RWPE1 (cell line): ENCODE data around the gene PCSK1.

Experiments used
- CTCF ChIA-PET: fragments of 350-600 bp; sonication (Branson Sonifier 250); formaldehyde crosslinking; extraction: SDS; loops from one replicate; lab custom pipeline; 2021; lab: Yijun Ruan, JAX
- POLR2A ChIA-PET: fragments of 400-600 bp; formaldehyde crosslinking; extraction: SDS; loops from one replicate; lab custom pipeline; 2020; ENCODE audit warnings: antibody characterized with exemption; ENCODE audit not compliant: low non-redundant PET; lab: Yijun Ruan, JAX
- DNase-seq: peaks from one replicate; pipeline ENCODE4 v3.0.0; 2012; ENCODE audit warnings: low spot score
- H3K27ac ChIP-seq: fragments of 450-650 bp; 2 replicates; pipeline ENCODE4 v1.5.1; 2017
- TF ChIP-seq, protein P1 (sequence below): fragments of 450-650 bp; conservative IDR thresholded peaks from 2 replicates; pipeline ENCODE4 v1.5.1; 2017; ENCODE audit warnings: low read depth, mild to moderate bottlenecking

Gene PCSK1

GRCh38 chr5:96384353-96384752 is 48.7 kb downstream of the PCSK1 start:
- POLR2A ChIA-PET = interaction anchor here (0.6 kb wide), 2 partner anchors 122 to 417 kb away, joined by 3 read pairs; no protein-coding TSS in a partner anchor
- peak overlapping the region; percentile 35; the same call in 1 of the 2 replicates for H3K27ac ChIP-seq
- CTCF ChIA-PET = no interaction called here
- TF ChIP-seq, protein P1, sequence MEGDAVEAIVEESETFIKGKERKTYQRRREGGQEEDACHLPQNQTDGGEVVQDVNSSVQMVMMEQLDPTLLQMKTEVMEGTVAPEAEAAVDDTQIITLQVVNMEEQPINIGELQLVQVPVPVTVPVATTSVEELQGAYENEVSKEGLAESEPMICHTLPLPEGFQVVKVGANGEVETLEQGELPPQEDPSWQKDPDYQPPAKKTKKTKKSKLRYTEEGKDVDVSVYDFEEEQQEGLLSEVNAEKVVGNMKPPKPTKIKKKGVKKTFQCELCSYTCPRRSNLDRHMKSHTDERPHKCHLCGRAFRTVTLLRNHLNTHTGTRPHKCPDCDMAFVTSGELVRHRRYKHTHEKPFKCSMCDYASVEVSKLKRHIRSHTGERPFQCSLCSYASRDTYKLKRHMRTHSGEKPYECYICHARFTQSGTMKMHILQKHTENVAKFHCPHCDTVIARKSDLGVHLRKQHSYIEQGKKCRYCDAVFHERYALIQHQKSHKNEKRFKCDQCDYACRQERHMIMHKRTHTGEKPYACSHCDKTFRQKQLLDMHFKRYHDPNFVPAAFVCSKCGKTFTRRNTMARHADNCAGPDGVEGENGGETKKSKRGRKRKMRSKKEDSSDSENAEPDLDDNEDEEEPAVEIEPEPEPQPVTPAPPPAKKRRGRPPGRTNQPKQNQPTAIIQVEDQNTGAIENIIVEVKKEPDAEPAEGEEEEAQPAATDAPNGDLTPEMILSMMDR = no peak
- DNase-seq = peak; percentile 92

DNA sequence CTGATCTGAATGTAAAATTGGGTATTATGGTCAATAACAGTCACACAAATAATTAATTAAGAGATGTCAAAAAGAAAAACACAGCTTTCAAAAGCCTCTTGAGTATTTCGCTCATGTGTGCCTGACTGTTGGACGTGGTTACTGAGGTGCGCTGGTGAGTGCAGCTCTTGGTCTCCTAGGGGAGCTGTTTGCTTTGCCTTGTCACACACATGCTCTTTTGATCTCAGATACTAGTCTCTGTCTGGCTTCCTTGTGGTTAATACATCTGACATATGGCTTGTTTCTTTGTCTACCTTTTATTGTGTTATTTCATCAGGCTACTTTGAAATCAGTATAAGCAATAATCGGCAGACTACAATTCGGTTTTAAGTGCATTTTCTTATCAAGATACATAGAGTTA is 51.5 kb downstream of the PCSK1 start:
- no peak overlapping the region for H3K27ac ChIP-seq
- TF ChIP-seq, protein P1 = no peak
- no peak for DNase-seq
- POLR2A ChIA-PET = no interaction called here
- CTCF ChIA-PET = interaction anchor here (0.5 to 0.7 kb wide), 2 partner anchors 13 to 282 kb away, joined by 3 to 5 read pairs; no protein-coding TSS in a partner anchor

DNA sequence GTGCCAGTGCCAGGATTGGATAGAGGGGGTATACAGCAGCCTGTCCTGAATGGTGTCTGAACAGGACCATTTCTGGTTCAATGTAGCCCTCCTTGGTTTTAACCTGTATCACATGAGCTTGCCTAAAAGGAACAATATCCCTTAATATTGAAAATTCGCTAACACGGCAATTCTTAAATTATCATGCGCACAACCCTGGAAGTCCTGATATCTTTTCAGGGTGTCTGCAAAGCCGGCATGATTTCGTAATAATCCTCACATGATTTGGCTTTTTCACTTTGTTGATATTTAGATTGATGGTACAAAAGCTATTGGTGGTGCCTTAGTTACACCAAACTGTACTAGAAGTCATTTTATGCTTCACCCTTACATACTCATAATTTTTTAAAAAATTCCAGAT is 53.2 kb downstream of the PCSK1 start:
- no peak overlapping the region for H3K27ac ChIP-seq
- no peak for DNase-seq
- ChIA-PET CTCF (interaction anchor here (0.7 to 0.8 kb wide), 2 partner anchors 9 to 76 kb away, joined by 3 to 4 read pairs; no protein-coding TSS in a partner anchor), POLR2A (no interaction called here)
- TF ChIP-seq, protein P1 = no peak

DNA sequence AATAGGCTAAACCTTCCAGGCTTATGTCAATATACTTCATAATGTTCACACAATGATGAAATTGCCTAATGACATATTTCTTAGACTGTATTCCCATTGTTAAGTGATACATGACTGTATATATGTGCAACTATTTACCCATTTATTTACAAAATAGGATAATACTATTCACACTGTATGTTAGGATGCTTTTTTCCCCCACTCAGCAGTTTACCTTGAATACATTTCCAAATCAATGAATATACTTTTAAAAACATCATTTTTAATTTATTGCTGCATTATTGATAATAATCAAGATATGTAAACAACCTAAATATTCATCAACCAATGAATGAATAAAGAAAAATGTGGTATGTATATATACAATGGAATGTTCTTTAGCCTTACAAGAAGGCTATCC is 55.5 kb downstream of the PCSK1 start:
- H3K27ac ChIP-seq = no peak overlapping the region
- ChIA-PET POLR2A (no interaction called here), CTCF (no interaction called here)
- TF ChIP-seq, protein P1 = no peak
- DNase-seq = no peak

GRCh38 chr5:96377167-96377566 is 55.9 kb downstream of the PCSK1 start:
- H3K27ac ChIP-seq = no peak overlapping the region
- ChIA-PET POLR2A (no interaction called here), CTCF (no interaction called here)
- TF ChIP-seq, protein P1 = no peak
- DNase-seq = no peak

GRCh38 chr5:96374653-96375052 is 58.4 kb downstream of the PCSK1 start:
- ChIA-PET POLR2A (no interaction called here), CTCF (no interaction called here)
- no peak for DNase-seq
- TF ChIP-seq, protein P1 = no peak
- no peak overlapping the region for H3K27ac ChIP-seq

GRCh38 chr5:96373381-96373733 is 59.7 kb downstream of the PCSK1 start:
- no peak for DNase-seq
- TF ChIP-seq, protein P1 = no peak
- CTCF ChIA-PET = interaction anchor here (0.6 to 1.1 kb wide), 3 partner anchors 21 to 399 kb away, joined by 3 to 4 read pairs (median 3); no protein-coding TSS in a partner anchor
- H3K27ac ChIP-seq = no peak overlapping the region
- POLR2A ChIA-PET = no interaction called here
